Measurements from ENCODE around the gene RMP24.

The RMP24 gene

DNA sequence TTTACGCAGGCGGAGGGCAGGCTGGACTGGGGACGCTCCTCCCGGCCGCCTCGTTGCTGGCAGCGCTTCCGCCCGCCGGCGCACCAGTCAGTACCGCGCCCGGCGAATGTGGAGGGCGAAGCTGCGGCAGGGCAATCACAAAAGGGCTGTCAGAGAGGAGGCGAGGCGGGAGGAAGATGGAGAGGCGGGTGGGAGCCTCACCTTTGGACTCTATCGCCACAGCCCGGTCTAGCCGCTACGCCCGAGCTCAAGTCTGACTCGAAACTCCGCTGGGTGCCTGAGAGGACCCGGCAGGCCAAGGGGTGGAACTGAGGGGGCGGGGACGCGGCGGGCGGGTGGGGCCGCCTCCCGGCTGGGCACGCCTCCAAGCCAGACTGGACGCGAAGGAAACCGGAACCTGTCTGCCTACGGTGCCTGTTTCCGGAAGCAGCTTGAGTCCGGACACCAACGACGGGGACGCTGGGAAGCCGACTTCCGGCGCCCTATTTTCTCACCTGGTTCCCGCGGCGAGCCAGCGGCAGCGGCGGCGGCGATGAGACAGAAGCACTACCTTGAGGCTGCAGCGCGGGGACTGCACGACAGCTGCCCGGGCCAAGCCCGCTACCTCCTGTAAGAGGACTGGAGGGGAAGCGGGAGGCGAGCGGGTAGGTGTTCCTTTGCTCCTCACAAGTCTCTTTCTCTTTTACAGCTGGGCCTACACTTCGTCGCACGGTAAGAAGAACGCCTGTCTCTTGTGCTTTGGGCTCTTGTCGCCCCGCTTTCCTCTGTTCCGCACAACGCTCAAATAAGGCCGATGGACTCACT is at the start of gene RMP24:
Gene RMP24, plus strand, starts transcription at position 483 of the 804 bp plus-strand sequence.
- peak; percentile 94 to 97 for DNase-seq
- peaks cover 19% of the 10 kb centered on the region for H3K4me1 ChIP-seq
- no peaks in the 10 kb centered on the region for H3K9me3 ChIP-seq
- ATAC-seq = peak; percentile 98
- peak within 1 kb of the TSS; percentile 88 for H3K27ac ChIP-seq
- peaks cover 8 to 38% of the 10 kb centered on the region in 2 donors for H3K36me3 ChIP-seq (ENCODE audit: insufficient read depth in 1 of 2, low read depth in 1 of 2)
- intact Hi-C loops (cut with DNase I) = loop anchor here in 1 of 2 donors (5.0 kb wide), 1 partner anchor 155 kb away; the partner anchor contains the start of genes ELP2 and SLC39A6
- TF ChIP-seq, protein P1, sequence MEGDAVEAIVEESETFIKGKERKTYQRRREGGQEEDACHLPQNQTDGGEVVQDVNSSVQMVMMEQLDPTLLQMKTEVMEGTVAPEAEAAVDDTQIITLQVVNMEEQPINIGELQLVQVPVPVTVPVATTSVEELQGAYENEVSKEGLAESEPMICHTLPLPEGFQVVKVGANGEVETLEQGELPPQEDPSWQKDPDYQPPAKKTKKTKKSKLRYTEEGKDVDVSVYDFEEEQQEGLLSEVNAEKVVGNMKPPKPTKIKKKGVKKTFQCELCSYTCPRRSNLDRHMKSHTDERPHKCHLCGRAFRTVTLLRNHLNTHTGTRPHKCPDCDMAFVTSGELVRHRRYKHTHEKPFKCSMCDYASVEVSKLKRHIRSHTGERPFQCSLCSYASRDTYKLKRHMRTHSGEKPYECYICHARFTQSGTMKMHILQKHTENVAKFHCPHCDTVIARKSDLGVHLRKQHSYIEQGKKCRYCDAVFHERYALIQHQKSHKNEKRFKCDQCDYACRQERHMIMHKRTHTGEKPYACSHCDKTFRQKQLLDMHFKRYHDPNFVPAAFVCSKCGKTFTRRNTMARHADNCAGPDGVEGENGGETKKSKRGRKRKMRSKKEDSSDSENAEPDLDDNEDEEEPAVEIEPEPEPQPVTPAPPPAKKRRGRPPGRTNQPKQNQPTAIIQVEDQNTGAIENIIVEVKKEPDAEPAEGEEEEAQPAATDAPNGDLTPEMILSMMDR (IDR thresholded peaks at IDR 0.05) = no peak
- 0% methylated on average over 63 to 73 of the region's 73 CpGs for WGBS, 3 donors
- H3K27me3 ChIP-seq (ENCODE audit: insufficient read depth in 3 of 3, low read length in 2 of 3) = no peaks in the 10 kb centered on the region
- H3K4me3 ChIP-seq = peak within 1 kb of the TSS; percentile 71

DNA sequence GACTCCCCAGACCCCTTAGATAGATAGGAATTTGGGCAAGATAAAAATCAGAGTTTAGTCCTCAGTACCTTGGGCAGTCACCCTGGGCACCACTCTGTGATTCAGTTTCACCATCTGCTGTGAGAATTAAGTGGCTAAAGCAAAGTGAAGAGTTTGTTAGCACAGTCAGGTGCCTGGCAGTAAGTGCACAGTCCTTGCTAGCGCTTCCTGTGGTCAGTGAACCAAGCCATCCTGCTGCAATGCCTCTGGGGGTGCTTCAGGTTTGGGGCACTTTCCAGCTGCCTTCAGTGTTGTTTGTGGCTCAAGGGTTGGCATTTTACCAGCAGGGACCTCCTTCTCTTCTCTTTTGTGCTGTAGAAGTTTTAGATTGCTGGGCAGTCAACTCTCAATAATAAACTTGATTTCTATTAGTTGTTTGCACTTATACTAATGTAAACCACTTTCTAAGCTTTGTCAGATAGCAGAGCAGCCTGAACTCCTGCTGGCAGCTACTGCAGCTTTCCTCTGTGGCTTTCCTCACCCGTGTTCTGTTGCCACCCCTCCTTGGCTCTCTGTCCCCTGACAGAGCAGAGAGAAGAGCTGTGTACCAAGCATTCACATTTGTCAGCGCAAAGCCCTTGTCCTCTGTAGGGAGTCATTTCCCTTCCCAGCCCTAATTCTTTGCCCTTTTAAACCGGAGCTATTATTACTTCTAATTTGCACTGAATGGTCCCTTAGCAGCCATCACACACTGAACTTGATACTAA is 48.4 kb upstream of the RMP24 start:
- intact Hi-C loops (cut with DNase I) = no loop called here
- no peak overlapping the region for H3K27ac ChIP-seq
- TF ChIP-seq, protein P1 (IDR thresholded peaks at IDR 0.05) = no peak
- H3K4me1 ChIP-seq = no peaks in the 10 kb centered on the region
- peaks cover 0 to 6% (median 0%) of the 10 kb centered on the region in 3 donors for H3K27me3 ChIP-seq (ENCODE audit: insufficient read depth in 3 of 3, low read length in 2 of 3)
- no peaks in the 10 kb centered on the region for H3K36me3 ChIP-seq (ENCODE audit: insufficient read depth in 1 of 2, low read depth in 1 of 2)
- ATAC-seq (no peak), DNase-seq (no peak)
- no peak overlapping the region for H3K4me3 ChIP-seq
- H3K9me3 ChIP-seq = no peaks in the 10 kb centered on the region
- WGBS, 3 donors = 45 to 52% (median 50%) methylated on average over 4 of the region's 4 CpGs

DNA sequence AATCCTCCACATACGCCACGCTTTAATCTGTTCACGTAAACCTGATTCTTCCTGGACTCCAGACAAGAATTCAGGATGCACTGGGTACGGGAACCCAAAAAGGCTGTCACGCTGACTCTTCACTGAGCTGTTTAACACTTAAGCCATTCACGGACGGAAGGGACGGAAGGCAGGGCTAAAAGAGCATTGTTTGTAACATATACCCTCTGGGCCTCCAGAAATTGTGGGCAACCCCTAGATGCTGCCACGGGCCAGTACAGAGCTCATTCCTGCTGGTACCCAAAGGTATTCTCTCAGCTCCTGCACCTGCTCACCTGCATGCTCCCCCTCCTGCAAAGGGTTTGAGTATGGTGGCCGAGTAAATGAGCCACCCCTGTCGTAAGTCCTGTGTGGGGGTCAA is 45.6 kb upstream of the RMP24 start:
- Histone ChIP-seq H3K4me3 (no peak overlapping the region), H3K4me1 (no peaks in the 10 kb centered on the region), H3K36me3 (ENCODE audit: insufficient read depth in 1 of 2, low read depth in 1 of 2) (no peaks in the 10 kb centered on the region), H3K27ac (no peak overlapping the region), H3K9me3 (peaks cover 5% of the 10 kb centered on the region), H3K27me3 (ENCODE audit: insufficient read depth in 3 of 3, low read length in 2 of 3) (peaks cover 0 to 6% (median 0%) of the 10 kb centered on the region in 3 donors)
- ATAC-seq (no peak), DNase-seq (no peak)
- 74 to 79% (median 77%) methylated on average over 11 of the region's 11 CpGs for WGBS, 3 donors
- intact Hi-C loops (cut with DNase I) = no loop called here
- TF ChIP-seq, protein P1 (IDR thresholded peaks at IDR 0.05) = no peak

DNA sequence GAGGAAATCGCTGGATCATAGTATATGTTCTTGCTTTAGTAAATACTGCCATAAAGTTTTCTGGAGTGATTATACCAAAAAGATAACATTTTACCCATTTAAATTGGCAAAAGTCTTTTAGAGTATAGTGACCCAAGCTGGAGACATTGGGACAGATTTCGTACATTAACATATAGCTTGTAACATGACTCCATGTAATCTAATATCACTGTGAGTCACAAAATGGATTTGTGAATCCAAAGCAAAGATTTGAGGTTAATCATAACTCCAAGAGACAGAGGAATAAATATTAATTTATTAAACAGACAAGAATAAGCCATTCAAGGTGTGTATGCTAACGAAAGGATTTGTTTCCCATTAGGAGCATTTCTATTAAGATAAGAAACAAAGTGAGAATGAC is 45.0 kb upstream of the RMP24 start:
- intact Hi-C loops (cut with DNase I) = no loop called here
- Histone ChIP-seq H3K36me3 (ENCODE audit: insufficient read depth in 1 of 2, low read depth in 1 of 2) (no peaks in the 10 kb centered on the region), H3K9me3 (peaks cover 5% of the 10 kb centered on the region), H3K4me3 (no peak overlapping the region), H3K27me3 (ENCODE audit: insufficient read depth in 3 of 3, low read length in 2 of 3) (peaks cover 0 to 2% (median 0%) of the 10 kb centered on the region in 3 donors), H3K27ac (no peak overlapping the region), H3K4me1 (no peaks in the 10 kb centered on the region)
- WGBS, 3 donors = 70 to 76% (median 74%) methylated on average over 3 of the region's 3 CpGs
- ATAC-seq = no peak
- TF ChIP-seq, protein P1 (IDR thresholded peaks at IDR 0.05) = no peak
- DNase-seq = no peak
